ENCODE results near the gene DNMT3A.

The DNMT3A gene

GRCh38 chr2:25341753-25342371 lies at the start of gene DNMT3A:
DNMT3A (minus strand) TSS chr2:25341925; CDS start chr2:25313984, 27,941 bp downstream.
- no peak for FAIRE-seq

GRCh38 chr2:25389161-25389560 lies 47.4 kb upstream of the DNMT3A start:
- FAIRE-seq, result no peak

- FAIRE-seq, result no peak
Measured at GRCh38 chr2:25388491-25388890, 46.8 kb upstream of the DNMT3A start.

- no peak for FAIRE-seq
Measured at GRCh38 chr2:25387876-25388449, 46.2 kb upstream of the DNMT3A start.

- no peak for FAIRE-seq
Measured at GRCh38 chr2:25386971-25387875, 45.5 kb upstream of the DNMT3A start.

- FAIRE-seq, result no peak
Measured at GRCh38 chr2:25385910-25386309, 44.2 kb upstream of the DNMT3A start.

- no peak for FAIRE-seq
Measured at GRCh38 chr2:25383806-25384205, 42.1 kb upstream of the DNMT3A start.

GRCh38 chr2:25381502-25381901 lies 39.8 kb upstream of the DNMT3A start:
- no peak for FAIRE-seq

- FAIRE-seq, result no peak
Measured at GRCh38 chr2:25380586-25381375, 39.1 kb upstream of the DNMT3A start.

- FAIRE-seq, result no peak
Measured at GRCh38 chr2:25380023-25380422, 38.3 kb upstream of the DNMT3A start.

- no peak for FAIRE-seq
Measured at GRCh38 chr2:25379535-25379934, 37.8 kb upstream of the DNMT3A start.

GRCh38 chr2:25378731-25379490 lies 37.2 kb upstream of the DNMT3A start:
- FAIRE-seq, result no peak

GRCh38 chr2:25377822-25378421 lies 36.2 kb upstream of the DNMT3A start:
- no peak for FAIRE-seq

GRCh38 chr2:25376750-25377621 lies 35.3 kb upstream of the DNMT3A start:
- no peak for FAIRE-seq

- FAIRE-seq, result no peak
Measured at GRCh38 chr2:25375989-25376545, 34.3 kb upstream of the DNMT3A start.

GRCh38 chr2:25375371-25375988 lies 33.8 kb upstream of the DNMT3A start:
- no peak for FAIRE-seq

- no peak for FAIRE-seq
Measured at GRCh38 chr2:25374827-25375226, 33.1 kb upstream of the DNMT3A start.

GRCh38 chr2:25374411-25374810 lies 32.7 kb upstream of the DNMT3A start:
- no peak for FAIRE-seq

- no peak for FAIRE-seq
Measured at GRCh38 chr2:25373269-25373981, 31.7 kb upstream of the DNMT3A start.
